Measurements from ENCODE around the gene KAZN.

Gene KAZN

GRCh38 chr1:14783592-14783886 is 185.1 kb downstream of the KAZN start:
- Histone ChIP-seq H3K4me3 (ENCODE audit: low read depth, low read length) (no peak overlapping the region), H3K4ac (ENCODE audit: low read depth, low read length) (no peak overlapping the region), H4K8ac (ENCODE audit: low read depth, low read length) (no peak overlapping the region), H4K12ac (ENCODE audit: low read depth, low read length) (no peak overlapping the region), H2BK120ac (ENCODE audit: insufficient read depth, low read length, poor library complexity) (no peak overlapping the region), H2BK5ac (ENCODE audit: low read depth, low read length, poor library complexity) (no peak overlapping the region), H3K27me3 (ENCODE audit: insufficient read depth, low read length) (no peaks in the 10 kb centered on the region), H3K23ac (ENCODE audit: low read length) (no peak overlapping the region), H2AFZ (ENCODE audit: insufficient read depth, low read length, poor library complexity) (no peak overlapping the region), H3K79me2 (ENCODE audit: control insufficient read depth, insufficient read depth, low read length, poor library complexity) (no peaks in the 10 kb centered on the region), H3K27ac (ENCODE audit: low read depth, low read length) (no peak overlapping the region), H3K9ac (ENCODE audit: low read length) (no peak overlapping the region), H4K91ac (ENCODE audit: low read depth, low read length) (no peak overlapping the region), H3K4me1 (ENCODE audit: control insufficient read depth in 1 of 2, insufficient read depth in 2 of 2, low read length in 2 of 2) (peaks cover 7 to 11% of the 10 kb centered on the region in 2 experiments), H3K36me3 (ENCODE audit: control insufficient read depth in 1 of 2, insufficient read depth in 2 of 2, low read length in 2 of 2) (no peaks in the 10 kb centered on the region), H3K14ac (ENCODE audit: low read length) (no peak overlapping the region), H3K79me1 (ENCODE audit: low read length) (no peaks in the 10 kb centered on the region), H3K9me3 (ENCODE audit: insufficient read depth, low read depth, low read length) (no peaks in the 10 kb centered on the region), H3K4me2 (ENCODE audit: low read length) (no peak overlapping the region), H2AK5ac (ENCODE audit: low read length) (no peak overlapping the region), H2BK12ac (ENCODE audit: low read length) (no peak overlapping the region), H3K18ac (ENCODE audit: low read length) (no peak overlapping the region)
- no CpG with 5 or more reads among the region's 7 CpGs for WGBS (ENCODE audit: extremely low coverage, insufficient coverage, insufficient read length)
- no peak for DNase-seq

GRCh38 chr1:14784790-14785773 is 186.6 kb downstream of the KAZN start:
- Histone ChIP-seq H3K4ac (ENCODE audit: low read depth, low read length) (no peak overlapping the region), H2AFZ (ENCODE audit: insufficient read depth, low read length, poor library complexity) (no peak overlapping the region), H4K8ac (ENCODE audit: low read depth, low read length) (no peak overlapping the region), H3K18ac (ENCODE audit: low read length) (no peak overlapping the region), H3K9ac (ENCODE audit: low read length) (no peak overlapping the region), H3K27me3 (ENCODE audit: insufficient read depth, low read length) (no peaks in the 10 kb centered on the region), H2AK5ac (ENCODE audit: low read length) (no peak overlapping the region), H2BK5ac (ENCODE audit: low read depth, low read length, poor library complexity) (no peak overlapping the region), H4K12ac (ENCODE audit: low read depth, low read length) (no peak overlapping the region), H3K9me3 (ENCODE audit: insufficient read depth, low read depth, low read length) (no peaks in the 10 kb centered on the region), H3K27ac (ENCODE audit: low read depth, low read length) (no peak overlapping the region), H3K4me3 (ENCODE audit: low read depth, low read length) (no peak overlapping the region), H3K4me2 (ENCODE audit: low read length) (no peak overlapping the region), H3K14ac (ENCODE audit: low read length) (no peak overlapping the region), H2BK12ac (ENCODE audit: low read length) (no peak overlapping the region), H3K36me3 (ENCODE audit: control insufficient read depth in 1 of 2, insufficient read depth in 2 of 2, low read length in 2 of 2) (no peaks in the 10 kb centered on the region), H2BK120ac (ENCODE audit: insufficient read depth, low read length, poor library complexity) (no peak overlapping the region), H3K79me2 (ENCODE audit: control insufficient read depth, insufficient read depth, low read length, poor library complexity) (no peaks in the 10 kb centered on the region), H3K23ac (ENCODE audit: low read length) (no peak overlapping the region), H3K79me1 (ENCODE audit: low read length) (no peaks in the 10 kb centered on the region), H4K91ac (ENCODE audit: low read depth, low read length) (no peak overlapping the region), H3K4me1 (ENCODE audit: control insufficient read depth in 1 of 2, insufficient read depth in 2 of 2, low read length in 2 of 2) (peaks cover 7 to 9% of the 10 kb centered on the region in 2 experiments)
- no CpG with 5 or more reads among the region's 16 CpGs for WGBS (ENCODE audit: extremely low coverage, insufficient coverage, insufficient read length)
- DNase-seq, result no peak

- no CpG with 5 or more reads among the region's 9 CpGs for WGBS (ENCODE audit: extremely low coverage, insufficient coverage, insufficient read length)
- H2AK5ac ChIP-seq (ENCODE audit: low read length), result no peak overlapping the region
These were observed 187.7 kb downstream of the KAZN start for GRCh38 chr1:14786109-14786675.

GRCh38 chr1:14786681-14787080 is 188.2 kb downstream of the KAZN start:
- Histone ChIP-seq H2BK120ac (ENCODE audit: insufficient read depth, low read length, poor library complexity) (no peak overlapping the region), H3K4me1 (ENCODE audit: control insufficient read depth in 1 of 2, insufficient read depth in 2 of 2, low read length in 2 of 2) (peaks cover 7 to 9% of the 10 kb centered on the region in 2 experiments), H2AFZ (ENCODE audit: insufficient read depth, low read length, poor library complexity) (no peak overlapping the region), H3K4me2 (ENCODE audit: low read length) (no peak overlapping the region), H4K91ac (ENCODE audit: low read depth, low read length) (no peak overlapping the region), H3K36me3 (ENCODE audit: control insufficient read depth in 1 of 2, insufficient read depth in 2 of 2, low read length in 2 of 2) (no peaks in the 10 kb centered on the region), H3K4ac (ENCODE audit: low read depth, low read length) (no peak overlapping the region), H3K79me2 (ENCODE audit: control insufficient read depth, insufficient read depth, low read length, poor library complexity) (no peaks in the 10 kb centered on the region), H3K27ac (ENCODE audit: low read depth, low read length) (no peak overlapping the region), H3K4me3 (ENCODE audit: low read depth, low read length) (no peak overlapping the region), H2BK5ac (ENCODE audit: low read depth, low read length, poor library complexity) (no peak overlapping the region), H4K8ac (ENCODE audit: low read depth, low read length) (no peak overlapping the region), H2BK12ac (ENCODE audit: low read length) (no peak overlapping the region), H3K27me3 (ENCODE audit: insufficient read depth, low read length) (no peaks in the 10 kb centered on the region), H4K12ac (ENCODE audit: low read depth, low read length) (no peak overlapping the region), H3K9me3 (ENCODE audit: insufficient read depth, low read depth, low read length) (no peaks in the 10 kb centered on the region), H3K79me1 (ENCODE audit: low read length) (no peaks in the 10 kb centered on the region), H3K9ac (ENCODE audit: low read length) (no peak overlapping the region), H2AK5ac (ENCODE audit: low read length) (no peak overlapping the region), H3K18ac (ENCODE audit: low read length) (no peak overlapping the region), H3K14ac (ENCODE audit: low read length) (no peak overlapping the region), H3K23ac (ENCODE audit: low read length) (no peak overlapping the region)
- WGBS (ENCODE audit: extremely low coverage, insufficient coverage, insufficient read length), result no CpG with 5 or more reads among the region's 1 CpG
- no peak for DNase-seq

More at GRCh38 chr1:14786109-14786675, 187.7 kb downstream of the KAZN start:
- Histone ChIP-seq H3K27me3 (ENCODE audit: insufficient read depth, low read length) (no peaks in the 10 kb centered on the region), H2BK120ac (ENCODE audit: insufficient read depth, low read length, poor library complexity) (no peak overlapping the region), H3K4me2 (ENCODE audit: low read length) (no peak overlapping the region), H3K79me2 (ENCODE audit: control insufficient read depth, insufficient read depth, low read length, poor library complexity) (no peaks in the 10 kb centered on the region), H3K4me1 (ENCODE audit: control insufficient read depth in 1 of 2, insufficient read depth in 2 of 2, low read length in 2 of 2) (peaks cover 7 to 9% of the 10 kb centered on the region in 2 experiments), H2AFZ (ENCODE audit: insufficient read depth, low read length, poor library complexity) (no peak overlapping the region), H3K4ac (ENCODE audit: low read depth, low read length) (no peak overlapping the region), H3K23ac (ENCODE audit: low read length) (no peak overlapping the region), H2BK5ac (ENCODE audit: low read depth, low read length, poor library complexity) (no peak overlapping the region), H4K91ac (ENCODE audit: low read depth, low read length) (no peak overlapping the region), H4K12ac (ENCODE audit: low read depth, low read length) (no peak overlapping the region), H2BK12ac (ENCODE audit: low read length) (no peak overlapping the region), H3K4me3 (ENCODE audit: low read depth, low read length) (no peak overlapping the region), H3K36me3 (ENCODE audit: control insufficient read depth in 1 of 2, insufficient read depth in 2 of 2, low read length in 2 of 2) (no peaks in the 10 kb centered on the region), H3K27ac (ENCODE audit: low read depth, low read length) (no peak overlapping the region), H4K8ac (ENCODE audit: low read depth, low read length) (no peak overlapping the region), H3K9me3 (ENCODE audit: insufficient read depth, low read depth, low read length) (no peaks in the 10 kb centered on the region), H3K79me1 (ENCODE audit: low read length) (no peaks in the 10 kb centered on the region), H3K18ac (ENCODE audit: low read length) (no peak overlapping the region), H3K14ac (ENCODE audit: low read length) (no peak overlapping the region), H3K9ac (ENCODE audit: low read length) (no peak overlapping the region)
- DNase-seq, result no peak
